SU-DHL-6 (cell line): ENCODE measurements around the gene DHRS11.

Experiments used
- H2AFZ ChIP-seq: fragments of 200-600 bp; sonication (generic); 2 replicates; pipeline ENCODE4 v1.6.1; 2014; ENCODE audit warnings: low read depth, mild to moderate bottlenecking, moderate library complexity, mixed read lengths, antibody characterized with exemption, low read length; ENCODE audit not compliant: severe bottlenecking
- H3F3A ChIP-seq: fragments of 200-600 bp; shearing (Covaris generic); 2 replicates; pipeline ENCODE4 v1.6.0; 2016; ENCODE audit warnings: antibody characterized with exemption, mild to moderate bottlenecking; ENCODE audit not compliant: insufficient read depth
- H3K27ac ChIP-seq: fragments of 200-600 bp; sonication (generic); 2 replicates; pipeline ENCODE4 v1.5.1; 2016; ENCODE audit warnings: low read depth, mild to moderate bottlenecking, low read length, moderate library complexity, mixed read lengths
- H3K27me3 ChIP-seq: fragments of 200-600 bp; sonication (generic), shearing (Covaris generic); 2 replicates; pipeline ENCODE4 v1.6.0; 2014; ENCODE audit warnings: mild to moderate bottlenecking, low read length
- H3K36me3 ChIP-seq: fragments of 200-600 bp; sonication (generic); 2 replicates; pipeline ENCODE4 v1.6.1; 2014; ENCODE audit warnings: mild to moderate bottlenecking, low read length, mixed read lengths
- H3K4me2 ChIP-seq: fragments of 300-600, 200-600 bp; shearing (Covaris generic), sonication (generic); 2 replicates; pipeline ENCODE4 v1.6.0; 2014; ENCODE audit warnings: low read length, low read depth, mild to moderate bottlenecking; ENCODE audit not compliant: poor library complexity, severe bottlenecking
- H3K4me3 ChIP-seq: fragments of 200-600 bp; sonication (generic); 2 replicates; pipeline ENCODE4 v1.5.1; 2014; ENCODE audit warnings: antibody characterized with exemption, low read length, mild to moderate bottlenecking, mixed read lengths; ENCODE audit not compliant: insufficient read depth, poor library complexity, severe bottlenecking
- H3K79me2 ChIP-seq: fragments of 200-600 bp; sonication (generic); 2 replicates; pipeline ENCODE4 v1.6.1; 2014; ENCODE audit warnings: mild to moderate bottlenecking, low read length, moderate library complexity; ENCODE audit not compliant: insufficient read depth
- H3K9ac ChIP-seq: fragments of 200-600 bp; sonication (generic); 2 replicates; pipeline ENCODE4 v1.7.0; 2014; ENCODE audit warnings: mild to moderate bottlenecking, low read length
- H3K9me2 ChIP-seq: fragments of 200-600 bp; sonication (generic); replicated peaks from 2 replicates; pipeline ENCODE4 v1.6.1; 2014; ENCODE audit warnings: low read length; ENCODE audit not compliant: insufficient read depth
- H3K9me3 ChIP-seq: fragments of 200-600 bp; sonication (generic); 2 replicates; pipeline ENCODE4 v1.6.1; 2014; ENCODE audit warnings: low read length, mixed read lengths; ENCODE audit not compliant: insufficient read depth
- H4K20me1 ChIP-seq: fragments of 200-600 bp; sonication (generic); 2 replicates; pipeline ENCODE4 v1.6.1; 2014; ENCODE audit warnings: low read depth, mild to moderate bottlenecking, antibody characterized with exemption, low read length, moderate library complexity, mixed read lengths
- CTCF ChIP-seq: fragments of 200-600 bp; sonication (generic); IDR thresholded peaks from one replicate; pipeline ENCODE4 v1.5.1; 2017; ENCODE audit warnings: antibody characterized with exemption, mild to moderate bottlenecking, low read length, moderate library complexity; ENCODE audit not compliant: insufficient read depth, poor library complexity, severe bottlenecking
- EZH2phosphoT487 ChIP-seq: fragments of 200-600 bp; sonication (generic), shearing (Covaris generic); conservative IDR thresholded peaks from 2 replicates; pipeline ENCODE4 v1.6.1; 2018; ENCODE audit warnings: mild to moderate bottlenecking, antibody characterized with exemption, low read length, moderate library complexity, mixed read lengths

DHRS11 gene

GRCh38 chr17:36600465-36600864, 8.8 kb downstream of the DHRS11 start:
- no peaks in the 10 kb centered on the region for H3K9me3 ChIP-seq
- peak overlapping the region; percentile 54 for H2AFZ ChIP-seq
- peaks cover 31% of the 10 kb centered on the region for H3K79me2 ChIP-seq
- no peaks in the 10 kb centered on the region for H3K27me3 ChIP-seq
- H3K4me3 ChIP-seq, result no peak overlapping the region
- no peaks in the 10 kb centered on the region for H4K20me1 ChIP-seq
- no peaks in the 10 kb centered on the region for H3K36me3 ChIP-seq
- no peak for TF ChIP-seq EZH2phosphoT487
- no peak for TF ChIP-seq CTCF
- H3K9me2 ChIP-seq, result no peaks in the 10 kb centered on the region
- peak overlapping the region; percentile 87 for H3K4me2 ChIP-seq
- H3K9ac ChIP-seq, result peak overlapping the region; percentile 76; the same call in 1 of the 2 replicates
- H3F3A ChIP-seq, result 0 out of 2 replicates have a peak, but pooled peaks cover 6% of the 10 kb centered on the region
- H3K27ac ChIP-seq, result no peak overlapping the region

- Histone ChIP-seq H3F3A (0 out of 2 replicates have a peak, but pooled peaks cover 6% of the 10 kb centered on the region), H3K79me2 (peaks cover 36% of the 10 kb centered on the region), H3K9me3 (no peaks in the 10 kb centered on the region), H2AFZ (peak overlapping the region; percentile 54), H4K20me1 (no peaks in the 10 kb centered on the region), H3K27ac (no peak overlapping the region), H3K9me2 (no peaks in the 10 kb centered on the region), H3K4me3 (peak overlapping the region; percentile 79), H3K36me3 (no peaks in the 10 kb centered on the region), H3K27me3 (no peaks in the 10 kb centered on the region), H3K4me2 (peak overlapping the region; percentile 87), H3K9ac (peak overlapping the region; percentile 76)
- no peak for TF ChIP-seq EZH2phosphoT487
- TF ChIP-seq CTCF, result no peak
Measured at GRCh38 chr17:36600936-36601302, 9.2 kb downstream of the DHRS11 start.

GRCh38 chr17:36601303-36602029, 9.8 kb downstream of the DHRS11 start, which contains the start of gene MRM1:
MRM1 (plus strand) TSS chr17:36601583; CDS start chr17:36601811, 228 bp downstream.
- peaks cover 40% of the 10 kb centered on the region for H3K79me2 ChIP-seq
- no peaks in the 10 kb centered on the region for H3K9me2 ChIP-seq
- H3K9ac ChIP-seq, result peak within 1 kb of the TSS; percentile 76
- H3K9me3 ChIP-seq, result no peaks in the 10 kb centered on the region
- H2AFZ ChIP-seq, result peak within 1 kb of the TSS; percentile 54
- no peaks in the 10 kb centered on the region for H3K36me3 ChIP-seq
- peak within 1 kb of the TSS; percentile 79 for H3K4me3 ChIP-seq
- peak within 1 kb of the TSS; percentile 33 for H3K27ac ChIP-seq
- peak within 1 kb of the TSS; percentile 87 for H3K4me2 ChIP-seq
- 0 out of 2 replicates have a peak, but pooled peaks cover 6% of the 10 kb centered on the region for H3F3A ChIP-seq
- H4K20me1 ChIP-seq, result no peaks in the 10 kb centered on the region
- H3K27me3 ChIP-seq, result no peaks in the 10 kb centered on the region
- TF ChIP-seq CTCF (peak; percentile 21), EZH2phosphoT487 (no peak)
